GM18508 (cell line): Measurements from ENCODE around the gene SUFU.

ENCODE experiments used
- ATAC-seq: cut with Tn5 transposase; IDR thresholded peaks from one replicate; pipeline ENCODE4 v1.9.1; 2021; ENCODE audit warnings: moderate number of reproducible peaks; ENCODE audit not compliant: insufficient read depth, unreplicated experiment

Gene SUFU

DNA sequence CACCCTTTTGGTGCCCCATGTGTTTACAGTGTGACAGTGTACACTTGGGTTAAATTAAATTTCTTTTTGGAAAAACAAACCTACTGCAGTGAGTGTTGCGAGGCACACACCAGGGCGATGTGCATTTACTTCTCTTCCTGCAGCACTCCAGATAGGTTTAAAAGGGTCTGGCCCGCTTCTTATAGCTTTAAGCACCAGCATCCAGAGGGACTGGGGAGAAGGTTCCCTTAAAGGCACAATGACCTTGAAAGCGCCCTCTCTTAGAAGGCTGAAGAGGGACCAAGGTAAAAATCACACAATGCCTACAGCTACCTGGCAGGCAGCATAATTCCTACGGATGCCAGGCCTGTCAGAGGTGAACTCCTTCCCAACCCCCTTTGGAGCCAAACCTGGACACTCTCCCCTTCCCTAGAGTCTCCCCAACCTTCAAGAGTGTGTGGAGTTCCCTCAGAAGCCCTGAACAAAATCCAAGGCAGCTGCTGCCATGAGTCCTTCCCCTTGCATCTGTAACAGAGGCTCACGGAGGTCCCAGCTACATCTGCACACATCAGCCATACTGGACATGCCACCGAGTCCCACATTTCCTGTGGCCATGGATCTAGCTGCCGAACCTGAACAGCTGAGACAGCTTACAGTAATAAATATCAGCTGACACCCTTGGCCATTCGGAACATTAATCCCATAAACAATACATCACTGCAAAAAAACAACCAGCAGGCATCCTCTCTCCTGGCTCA, 173.7 kb downstream of the SUFU start:
- ATAC-seq, result no peak

DNA sequence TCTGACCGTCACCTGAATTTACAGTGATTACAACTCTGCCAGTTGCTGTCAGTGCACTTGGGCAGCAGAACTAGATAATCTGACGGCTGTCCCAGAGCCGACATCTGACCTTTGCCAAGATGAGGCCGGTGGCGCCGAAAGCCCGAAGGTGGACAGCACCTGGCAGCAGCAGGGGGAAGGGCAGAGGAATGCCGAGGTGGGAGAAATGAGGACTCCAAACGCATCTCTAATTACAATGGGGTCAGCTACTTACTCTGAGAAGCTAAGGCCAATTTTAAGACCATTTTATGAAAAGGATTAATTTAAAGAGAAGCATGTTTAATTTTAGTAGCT, 174.3 kb downstream of the SUFU start:
- ATAC-seq, result no peak

DNA sequence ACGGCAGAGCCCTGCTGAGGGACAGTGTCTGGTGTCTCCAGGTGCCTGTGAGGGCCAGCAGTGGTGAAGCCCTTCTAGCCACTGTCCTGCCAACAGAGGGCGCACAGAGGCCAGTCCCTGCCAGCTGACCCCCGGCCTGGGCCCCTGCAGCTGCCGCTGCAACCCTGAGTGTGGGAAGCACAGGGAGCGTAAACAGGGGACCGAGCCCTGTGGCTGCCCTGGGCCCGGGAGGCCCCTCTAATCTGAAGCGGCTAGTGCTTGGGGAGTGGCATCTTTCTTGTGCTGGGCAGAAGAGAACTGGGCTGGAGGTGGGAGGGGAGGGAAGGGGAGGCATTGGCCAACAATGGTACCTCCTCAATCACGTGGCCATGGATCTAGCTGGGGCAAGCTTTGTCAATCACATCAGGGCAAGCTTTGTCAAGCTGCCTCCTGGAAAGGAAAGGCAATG, 175.1 kb downstream of the SUFU start:
- no peak for ATAC-seq

DNA sequence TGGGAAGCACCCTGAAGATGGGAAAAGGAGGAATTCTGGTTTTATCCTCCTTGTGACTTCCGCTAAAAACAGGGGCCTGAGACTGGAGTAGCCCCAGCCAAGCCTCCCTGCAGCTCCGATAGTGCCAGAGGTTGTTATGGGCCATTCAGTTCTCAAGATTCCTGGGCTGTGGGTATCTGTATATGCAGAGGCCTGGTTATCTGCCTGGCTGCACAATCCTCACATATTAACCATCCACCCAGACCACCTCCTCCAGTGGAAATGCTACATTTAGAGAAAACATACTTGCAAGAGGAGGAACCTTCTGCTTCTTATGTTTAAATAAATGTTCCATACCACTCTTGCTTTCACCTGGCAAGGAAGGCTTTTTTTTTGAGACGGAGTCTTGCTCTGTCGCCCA, 175.8 kb downstream of the SUFU start:
- ATAC-seq, result no peak

DNA sequence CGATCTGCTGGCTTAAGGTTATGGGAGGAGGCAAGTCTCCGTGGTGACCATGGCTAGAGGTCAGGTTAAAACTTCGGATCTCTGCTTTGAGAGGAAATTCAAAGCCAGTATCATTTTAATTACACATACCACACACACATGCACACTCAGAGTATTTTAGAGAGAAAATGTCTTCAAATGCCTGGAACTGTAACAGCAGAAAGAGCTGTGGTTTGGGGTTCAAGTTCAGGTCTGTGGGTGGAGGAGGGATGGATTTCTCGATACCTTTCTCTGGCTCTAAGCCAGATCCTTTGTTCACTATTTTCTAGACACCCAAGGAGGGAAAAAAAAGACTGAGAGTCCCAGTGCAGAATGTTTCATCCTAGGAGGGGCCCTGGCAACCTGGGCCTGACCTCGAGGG, 177.9 kb downstream of the SUFU start:
- no peak for ATAC-seq

DNA sequence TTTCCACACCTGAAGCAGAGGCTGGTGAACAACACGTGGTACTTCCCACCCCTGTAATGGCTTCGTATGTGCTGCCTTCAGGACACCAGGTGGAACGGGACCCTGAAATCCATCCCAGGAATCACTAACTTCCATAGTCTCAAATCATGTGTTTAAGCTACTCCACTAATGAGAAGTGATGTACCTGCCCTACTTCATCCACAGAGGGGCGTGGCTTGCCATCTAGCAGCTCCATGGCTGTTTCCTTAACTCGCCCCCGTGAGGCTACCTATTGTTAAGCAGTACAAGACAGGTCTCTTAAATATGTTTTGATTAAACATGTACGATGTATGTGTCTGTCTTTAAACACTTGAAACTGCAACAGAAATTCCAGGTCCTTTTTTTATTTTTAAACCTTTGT, 178.6 kb downstream of the SUFU start:
- ATAC-seq, result no peak

DNA sequence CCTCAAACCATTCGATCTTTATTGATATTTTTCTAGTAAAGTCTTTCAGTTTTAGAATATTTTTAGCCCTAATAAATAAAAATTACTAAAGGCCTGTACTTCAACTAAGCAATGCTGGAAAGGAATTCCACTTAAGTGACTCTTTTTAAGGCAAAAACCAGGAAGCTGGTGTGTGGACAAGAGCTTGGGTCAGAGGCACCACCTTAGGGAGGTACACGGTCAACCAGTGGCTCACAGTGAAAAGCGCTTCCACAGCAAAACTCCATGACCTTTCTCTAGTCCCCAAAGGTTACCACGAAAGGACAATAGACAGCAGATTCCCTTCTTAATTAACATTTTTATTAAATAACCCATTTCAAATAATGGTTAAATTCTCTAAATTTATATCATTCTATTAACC, 179.2 kb downstream of the SUFU start:
- ATAC-seq, result no peak
